Lower lobe of right lung (tissue), 2 donors: ENCODE results near the gene IMMP2L. TPM values are rescaled to one million over a fixed set of nuclear protein-coding genes. Genes with fewer than 3 reads are reported as not detected.

Source experiments
- ATAC-seq, 2 donors: fragments of 200-7000 bp; cut with Tn5 transposase; one replicate each; pipeline ENCODE4 v1.9.1; 2020 to 2022; ENCODE audit warnings: mild to moderate bottlenecking in 2 of 2, moderate library complexity in 2 of 2
- DNase-seq: peaks from one replicate; pipeline ENCODE4 v3.0.0-alpha.2; 2020
- H3K27ac ChIP-seq: fragments of 200-600 bp; one replicate; pipeline ENCODE4 v1.8.0; 2022
- H3K27me3 ChIP-seq: fragments of 200-600 bp; one replicate; pipeline ENCODE4 v1.8.0; 2022; ENCODE audit warnings: low read depth
- H3K36me3 ChIP-seq: fragments of 200-600 bp; one replicate; pipeline ENCODE4 v1.8.0; 2022; ENCODE audit warnings: mild to moderate bottlenecking
- H3K4me1 ChIP-seq: fragments of 200-600 bp; one replicate; pipeline ENCODE4 v1.8.0; 2022
- H3K4me3 ChIP-seq: fragments of 200-600 bp; one replicate; pipeline ENCODE4 v1.8.0; 2022; ENCODE audit warnings: mild to moderate bottlenecking
- H3K9me3 ChIP-seq: fragments of 200-600 bp; one replicate; pipeline ENCODE4 v1.8.0; 2022
- intact Hi-C: fragments of 100-400 bp; cut with DNase I; formaldehyde crosslinking; loops from one replicate; pipeline ENCODE4 v1.11.0; 2022
- total RNA-seq: library from RNA; stranded (reverse); fragmentation: NEBNext Ultra II Directional; extraction: Animal tissue kit (Norgen Biotek cat#: 25700); gene quantifications from one replicate; pipeline ENCODE4 v1.2.1, GENCODE V29; 2021
- TF ChIP-seq, protein P1 (sequence below): fragments of 200-600 bp; IDR thresholded peaks from one replicate; pipeline ENCODE4 v1.8.0; 2022; ENCODE audit warnings: antibody characterized with exemption, mild to moderate bottlenecking
- donor health status: DM: no; HTN: yes; CAD: no; lungs with severe emphysema.

The IMMP2L gene
- total RNA-seq, 1 donor from 2014 or later: 14.7 TPM

DNA sequence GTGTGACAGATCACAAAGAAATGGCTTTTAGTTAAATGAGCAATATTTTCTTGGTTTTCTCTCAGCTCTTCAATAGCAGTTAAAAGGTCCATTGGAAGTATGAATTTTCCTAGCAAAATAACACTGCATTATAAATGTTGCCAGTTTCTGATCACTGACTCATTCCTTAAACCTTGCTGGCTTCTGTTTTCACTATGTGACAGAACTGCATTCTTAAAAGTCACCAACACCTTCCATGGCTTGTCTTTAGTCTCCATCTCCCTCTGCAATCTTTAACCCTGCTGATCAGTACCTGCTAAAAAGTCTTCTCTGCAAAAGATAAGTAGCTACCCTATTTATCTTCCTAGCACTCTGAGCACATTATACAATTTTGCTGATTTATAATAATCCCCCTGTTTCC, 876.4 kb downstream of the IMMP2L start:
- Histone ChIP-seq H3K4me3 (no peak overlapping the region), H3K36me3 (no peaks in the 10 kb centered on the region), H3K27ac (no peak overlapping the region), H3K4me1 (no peaks in the 10 kb centered on the region), H3K27me3 (no peaks in the 10 kb centered on the region), H3K9me3 (no peaks in the 10 kb centered on the region)
- TF ChIP-seq, protein P1, sequence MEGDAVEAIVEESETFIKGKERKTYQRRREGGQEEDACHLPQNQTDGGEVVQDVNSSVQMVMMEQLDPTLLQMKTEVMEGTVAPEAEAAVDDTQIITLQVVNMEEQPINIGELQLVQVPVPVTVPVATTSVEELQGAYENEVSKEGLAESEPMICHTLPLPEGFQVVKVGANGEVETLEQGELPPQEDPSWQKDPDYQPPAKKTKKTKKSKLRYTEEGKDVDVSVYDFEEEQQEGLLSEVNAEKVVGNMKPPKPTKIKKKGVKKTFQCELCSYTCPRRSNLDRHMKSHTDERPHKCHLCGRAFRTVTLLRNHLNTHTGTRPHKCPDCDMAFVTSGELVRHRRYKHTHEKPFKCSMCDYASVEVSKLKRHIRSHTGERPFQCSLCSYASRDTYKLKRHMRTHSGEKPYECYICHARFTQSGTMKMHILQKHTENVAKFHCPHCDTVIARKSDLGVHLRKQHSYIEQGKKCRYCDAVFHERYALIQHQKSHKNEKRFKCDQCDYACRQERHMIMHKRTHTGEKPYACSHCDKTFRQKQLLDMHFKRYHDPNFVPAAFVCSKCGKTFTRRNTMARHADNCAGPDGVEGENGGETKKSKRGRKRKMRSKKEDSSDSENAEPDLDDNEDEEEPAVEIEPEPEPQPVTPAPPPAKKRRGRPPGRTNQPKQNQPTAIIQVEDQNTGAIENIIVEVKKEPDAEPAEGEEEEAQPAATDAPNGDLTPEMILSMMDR: no peak
- DNase-seq: no peak
- ATAC-seq: no peak
- intact Hi-C loops: no loop called here

DNA sequence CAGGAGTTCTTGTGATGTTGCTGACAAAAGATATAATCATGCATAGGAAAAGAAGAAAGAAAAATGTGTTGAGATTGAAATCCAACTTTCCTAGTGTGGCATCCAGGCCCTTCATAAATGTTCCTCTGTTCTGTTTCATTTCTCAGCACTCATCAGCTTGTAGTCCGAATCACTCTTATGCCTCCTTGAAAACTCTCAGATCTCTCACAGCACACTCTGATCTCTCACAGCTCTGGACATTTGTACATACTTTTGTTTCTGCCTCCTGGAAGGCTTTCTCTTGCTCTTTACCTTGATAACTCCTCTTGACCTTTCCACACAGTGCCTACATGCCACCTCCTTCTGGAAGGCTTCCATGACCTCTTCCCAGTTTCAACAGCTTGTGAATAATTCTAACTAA, 880.4 kb downstream of the IMMP2L start:
- no peaks in the 10 kb centered on the region for H3K27me3 ChIP-seq
- no peaks in the 10 kb centered on the region for H3K4me1 ChIP-seq
- TF ChIP-seq, protein P1: no peak
- ATAC-seq (no peak), DNase-seq (no peak)
- no peak overlapping the region for H3K4me3 ChIP-seq
- no peaks in the 10 kb centered on the region for H3K9me3 ChIP-seq
- no peak overlapping the region for H3K27ac ChIP-seq
- no peaks in the 10 kb centered on the region for H3K36me3 ChIP-seq
- intact Hi-C loops: no loop called here

DNA sequence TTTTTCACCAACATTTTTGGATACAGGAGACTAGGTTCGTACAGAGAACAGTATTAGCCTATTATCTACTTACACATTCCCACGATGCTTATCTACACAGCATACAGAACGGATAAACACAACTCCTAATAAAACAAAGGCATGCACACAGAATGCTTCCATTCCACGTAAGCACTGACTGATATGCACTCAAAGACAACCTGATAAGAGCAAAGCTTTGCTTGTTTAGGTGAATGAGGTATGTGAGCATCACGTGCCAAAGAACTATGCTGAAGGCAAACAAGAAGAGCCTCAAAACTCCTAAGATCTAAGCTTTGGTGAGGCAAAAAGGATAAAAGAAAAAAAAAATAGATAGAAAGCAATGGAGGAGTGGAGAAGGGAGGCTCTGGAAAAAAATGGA, 884.9 kb downstream of the IMMP2L start:
- Histone ChIP-seq H3K36me3 (no peaks in the 10 kb centered on the region), H3K27me3 (no peaks in the 10 kb centered on the region), H3K27ac (no peak overlapping the region), H3K4me3 (no peak overlapping the region), H3K9me3 (peaks cover 6% of the 10 kb centered on the region), H3K4me1 (no peaks in the 10 kb centered on the region)
- TF ChIP-seq, protein P1: no peak
- intact Hi-C loops: no loop called here
- ATAC-seq (no peak), DNase-seq (no peak)

DNA sequence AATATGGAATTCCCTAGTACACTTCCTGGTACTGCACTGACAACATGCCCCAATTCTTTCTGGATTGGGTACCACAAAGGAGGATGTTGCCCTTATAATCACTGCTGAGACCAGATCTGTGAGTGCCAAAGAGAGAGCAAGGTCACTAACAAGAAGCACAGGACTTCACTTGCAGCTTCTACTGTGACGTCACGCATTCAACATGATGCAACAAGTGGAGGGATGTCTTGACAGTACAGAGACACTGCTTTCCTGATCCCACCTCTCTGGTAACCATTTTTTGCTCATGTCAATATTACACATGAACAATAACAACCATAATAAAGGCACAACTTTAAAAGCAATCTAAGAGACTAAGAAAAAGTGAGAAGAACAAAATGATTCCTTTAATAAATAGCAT, 885.5 kb downstream of the IMMP2L start:
- Histone ChIP-seq H3K4me3 (no peak overlapping the region), H3K27me3 (no peaks in the 10 kb centered on the region), H3K9me3 (peaks cover 6% of the 10 kb centered on the region), H3K4me1 (no peaks in the 10 kb centered on the region), H3K36me3 (no peaks in the 10 kb centered on the region), H3K27ac (no peak overlapping the region)
- DNase-seq (no peak), ATAC-seq (no peak)
- TF ChIP-seq, protein P1: no peak
- intact Hi-C loops: no loop called here

DNA sequence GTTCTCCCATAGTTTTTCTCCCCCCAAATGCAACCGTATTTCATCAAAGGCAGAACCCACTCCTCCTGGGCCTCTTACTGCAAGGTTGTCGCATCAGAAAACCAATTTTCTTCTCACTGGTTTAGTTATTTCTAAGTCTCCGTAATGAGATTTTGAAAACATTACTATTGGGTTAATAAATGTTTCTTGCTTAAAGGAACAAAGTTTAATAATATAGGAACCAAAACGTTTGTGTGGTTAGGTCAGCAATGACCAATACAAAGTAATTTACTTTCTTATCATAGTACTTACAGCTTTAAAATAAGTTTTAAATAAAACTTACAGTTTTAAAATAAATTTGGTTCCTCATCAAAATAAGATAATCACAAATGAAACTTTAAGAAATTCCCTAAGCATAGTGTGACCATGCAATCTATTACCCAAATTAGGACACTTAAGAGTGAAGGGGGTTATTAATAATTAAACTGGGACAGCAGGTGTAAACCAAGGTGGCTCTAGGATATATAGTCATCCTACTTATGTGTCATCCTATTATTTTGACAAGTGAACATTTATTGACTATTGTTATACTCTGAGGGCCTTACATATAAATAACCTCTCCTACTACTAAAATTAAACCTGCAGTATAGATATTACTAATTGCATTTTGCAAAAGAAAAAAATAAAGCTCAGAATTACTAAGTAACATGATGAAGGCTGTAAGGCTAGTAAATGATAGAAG, 886.7 kb downstream of the IMMP2L start:
- no peaks in the 10 kb centered on the region for H3K4me1 ChIP-seq
- no peaks in the 10 kb centered on the region for H3K27me3 ChIP-seq
- no peak overlapping the region for H3K4me3 ChIP-seq
- ATAC-seq: no peak
- H3K36me3 ChIP-seq: no peaks in the 10 kb centered on the region
- peaks cover 6% of the 10 kb centered on the region for H3K9me3 ChIP-seq
- TF ChIP-seq, protein P1: no peak
- H3K27ac ChIP-seq: no peak overlapping the region
- no peak for DNase-seq
- intact Hi-C loops: no loop called here
